GM19467 (cell line): ENCODE measurements around the gene POU2F3.
"Not testable (repeated sequence)": the region's sequence is repeated elsewhere in the genome, so short reads cannot be mapped to it uniquely, and the experiment has no call there.

ENCODE experiments used
- ATAC-seq: cut with Tn5 transposase; IDR thresholded peaks from one replicate; pipeline ENCODE4 v1.9.1; 2021; ENCODE audit warnings: mild to moderate bottlenecking, moderate library complexity; ENCODE audit not compliant: unreplicated experiment

POU2F3 gene

DNA sequence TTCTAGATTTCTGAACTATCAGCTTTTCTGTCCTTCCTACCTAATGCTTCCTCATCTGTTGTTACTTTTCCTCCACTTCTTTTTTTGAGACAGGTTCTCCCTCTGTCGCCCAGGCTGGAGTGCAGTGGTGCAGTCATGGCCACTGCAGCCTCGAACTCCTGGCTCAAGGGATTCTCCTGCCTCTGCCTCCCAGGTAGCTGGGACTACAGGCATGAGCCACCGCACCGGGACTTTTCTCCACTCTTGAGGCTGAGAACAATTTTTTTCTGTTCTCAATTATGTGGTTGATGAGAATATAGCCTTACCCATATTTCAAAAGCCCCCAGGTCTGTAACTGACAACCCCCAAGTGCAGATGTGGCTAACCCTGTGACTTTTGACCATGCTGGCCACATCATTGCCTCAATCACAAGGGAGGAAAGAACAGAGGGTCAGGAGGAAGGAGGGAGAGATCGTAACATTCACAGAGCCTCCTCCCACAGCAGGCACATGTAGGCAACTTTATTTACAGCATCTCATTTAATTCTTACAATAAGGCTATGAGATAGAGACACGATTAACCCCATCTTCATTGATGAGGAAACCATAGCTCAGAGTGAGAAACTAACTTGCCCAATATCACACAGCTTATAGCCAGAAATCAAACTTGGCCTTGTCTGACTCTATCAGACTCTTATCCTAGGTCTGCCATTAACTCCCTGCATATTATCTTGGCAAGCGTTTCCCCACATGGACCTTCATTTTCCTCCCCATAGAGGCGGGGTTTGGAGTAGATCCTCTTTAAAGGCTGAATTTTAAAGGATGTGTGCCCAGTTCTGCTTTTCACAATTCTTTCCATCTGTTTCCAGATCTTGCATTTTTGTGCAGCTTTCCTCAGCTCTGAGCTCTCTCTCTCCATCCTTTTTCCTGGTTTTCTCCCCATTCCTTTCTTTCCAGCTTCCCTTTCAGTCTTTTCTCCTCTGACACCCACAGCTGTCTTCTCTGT lies 9.6 kb downstream of the POU2F3 start:
- ATAC-seq = no peak

DNA sequence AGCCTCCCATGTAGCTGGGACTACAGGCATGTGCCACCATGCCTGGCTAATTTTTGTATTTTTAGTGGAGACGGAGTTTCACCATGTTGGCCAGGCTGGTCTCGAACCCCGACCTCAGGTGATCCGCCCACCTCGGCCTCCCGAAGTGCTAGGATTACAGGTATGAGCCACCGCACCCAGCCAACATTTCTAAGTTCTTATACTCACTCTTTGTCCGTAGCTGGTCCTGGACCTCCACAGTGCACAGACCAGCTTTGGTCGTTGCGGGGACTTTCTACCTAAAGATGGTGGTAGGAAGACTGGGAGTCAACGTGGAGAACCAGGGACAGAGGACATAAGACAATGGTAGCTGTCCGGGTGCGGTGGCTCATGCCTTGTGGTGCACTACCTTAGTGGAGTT lies 13.4 kb downstream of the POU2F3 start:
- ATAC-seq = not testable (repeated sequence)

DNA sequence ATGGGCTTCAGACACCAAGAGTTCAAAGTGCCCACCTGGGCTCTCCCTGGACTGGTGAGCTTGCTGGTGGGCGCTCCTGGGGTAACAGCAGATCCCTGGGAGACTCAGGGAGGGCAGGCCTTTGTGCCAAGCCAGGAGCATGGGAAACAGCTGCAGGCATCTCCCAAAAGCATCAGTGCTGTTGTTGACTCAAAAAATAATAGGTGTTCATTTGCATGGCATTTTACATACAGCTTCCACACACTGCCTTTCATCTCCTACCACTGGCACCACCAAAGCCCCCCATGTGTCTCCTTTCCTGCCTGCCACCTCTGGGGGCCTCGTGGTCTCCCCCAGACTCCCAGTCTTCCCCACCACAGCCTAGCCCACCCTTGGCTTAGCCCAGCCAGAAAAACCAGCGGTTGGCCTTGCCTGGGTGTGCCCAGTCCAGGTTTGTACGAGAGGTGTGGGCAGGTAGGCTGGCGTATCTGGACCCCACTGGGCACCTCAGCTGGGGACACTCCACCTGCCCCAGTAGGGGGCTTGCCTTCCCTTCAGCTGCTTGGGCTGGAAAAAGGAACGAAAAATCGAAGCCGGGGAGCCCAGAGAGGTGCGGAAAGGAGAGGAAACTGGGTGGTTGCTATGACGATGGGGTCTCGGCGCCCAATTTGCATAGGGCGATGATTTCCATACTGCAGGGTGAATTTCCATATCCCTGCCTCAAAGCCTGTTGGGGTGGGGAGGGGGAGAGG lies 15.0 kb downstream of the POU2F3 start:
- no peak for ATAC-seq

DNA sequence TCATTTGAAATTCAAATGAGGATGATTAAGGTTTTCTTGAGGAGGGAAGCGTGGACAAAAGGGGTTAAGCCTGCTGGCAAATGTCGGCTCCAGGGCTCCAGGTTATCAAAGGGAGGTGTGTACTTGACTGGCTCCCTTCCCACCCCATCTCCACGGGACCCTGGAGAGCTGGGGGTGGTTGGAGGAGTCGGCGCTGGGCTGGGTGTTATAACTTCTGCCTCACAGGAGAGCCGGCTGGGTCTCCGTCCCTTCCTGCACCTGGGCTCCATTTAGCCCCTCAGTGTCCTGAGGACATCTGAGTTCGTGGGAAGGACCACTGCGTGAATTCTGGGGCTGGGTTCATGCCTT lies 15.6 kb downstream of the POU2F3 start:
- no peak for ATAC-seq

DNA sequence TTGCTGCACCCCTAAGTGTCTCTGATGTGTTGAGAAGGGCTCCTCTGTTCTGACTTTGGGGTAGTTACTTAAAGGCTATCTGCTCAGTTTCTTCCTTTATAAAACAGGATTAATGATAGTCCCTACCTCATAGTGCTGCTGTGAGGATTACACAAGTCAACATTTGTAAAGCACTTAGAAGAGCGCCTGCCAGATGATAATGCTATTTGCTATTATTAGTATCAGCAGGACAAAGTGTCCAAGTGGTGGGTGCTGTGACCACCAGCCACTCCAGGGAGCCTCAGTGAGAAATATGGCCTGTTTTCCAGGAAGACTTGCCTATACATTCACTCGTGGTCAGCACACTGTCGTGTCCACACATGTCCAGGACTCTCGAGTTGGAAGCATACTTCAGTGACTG lies 16.2 kb downstream of the POU2F3 start:
- ATAC-seq = no peak

DNA sequence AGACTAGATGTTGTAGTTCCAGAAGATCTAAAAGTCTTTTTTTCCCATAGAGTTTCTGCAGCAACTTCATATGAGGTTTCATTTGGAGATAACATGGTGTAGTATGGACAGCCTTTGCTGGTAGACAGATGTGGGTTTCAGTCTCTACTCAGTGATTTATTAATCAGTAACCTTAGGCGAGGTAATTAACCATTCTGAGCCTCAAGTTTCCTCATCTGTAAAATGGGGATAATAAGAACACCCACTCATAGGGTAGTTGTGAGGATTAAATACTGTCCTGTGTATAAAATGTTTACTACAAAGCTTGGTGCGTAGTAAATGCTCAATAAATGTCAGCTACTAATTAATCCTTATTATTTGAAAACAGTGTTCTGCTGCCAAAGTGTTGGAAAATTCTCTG lies 16.8 kb downstream of the POU2F3 start:
- ATAC-seq = no peak

DNA sequence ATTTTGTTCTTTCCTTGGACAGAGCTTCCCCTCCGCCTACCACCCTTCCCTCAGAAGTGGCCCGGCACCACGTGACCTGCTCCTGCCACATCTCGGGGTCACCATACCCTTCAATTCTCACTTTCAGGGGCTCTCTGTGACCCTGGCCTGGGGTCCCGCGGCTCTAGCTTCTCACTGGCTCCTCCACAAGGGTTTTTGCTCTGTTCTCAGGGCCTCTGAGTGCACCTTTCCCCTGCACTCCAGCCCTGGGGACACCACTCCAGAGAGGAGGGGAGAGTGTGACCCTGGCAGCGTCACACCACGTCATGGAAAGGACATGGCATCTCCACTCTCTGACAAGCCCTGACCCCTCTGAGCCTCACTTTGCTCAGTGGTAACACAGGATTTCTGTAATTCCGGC lies 17.4 kb downstream of the POU2F3 start:
- ATAC-seq = no peak

DNA sequence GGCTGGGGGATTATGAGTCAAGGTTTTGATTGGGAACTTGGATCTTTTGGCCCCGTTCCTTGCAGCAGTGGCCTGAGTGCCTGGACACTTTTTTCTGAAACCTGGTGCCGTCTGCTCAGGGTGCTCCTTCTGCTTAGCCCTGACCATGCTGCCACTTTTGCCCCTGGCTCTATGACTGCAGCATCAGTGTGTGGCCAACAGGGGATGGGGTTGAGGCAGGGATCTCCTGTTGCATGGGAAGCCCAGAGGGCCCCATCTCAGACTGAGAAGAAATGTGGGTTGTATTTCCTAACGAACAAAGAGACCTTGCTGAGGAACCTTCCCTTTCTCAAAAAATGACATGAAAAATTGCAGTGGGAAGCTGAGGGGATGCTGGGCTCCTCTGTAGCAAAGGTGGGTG lies 18.7 kb downstream of the POU2F3 start:
- no peak for ATAC-seq

DNA sequence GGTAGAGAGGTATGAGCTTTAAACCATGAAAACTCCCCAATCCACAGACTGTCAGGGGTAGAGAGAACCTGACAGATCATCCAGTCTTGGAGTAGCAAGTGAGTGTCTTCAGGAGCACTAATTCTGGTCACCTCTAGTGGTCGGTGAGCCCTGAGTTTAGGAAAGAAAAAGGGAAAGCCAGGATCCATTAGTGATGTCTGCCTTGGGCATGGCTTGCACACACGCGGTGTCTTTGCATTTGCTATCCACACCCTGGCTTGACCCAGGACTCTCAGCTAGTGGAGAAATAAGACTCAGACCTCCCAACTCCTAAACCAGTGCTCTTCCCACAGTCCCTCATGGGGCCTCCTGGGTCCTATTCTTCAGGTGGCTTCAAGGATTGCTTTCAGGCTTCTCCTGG lies 19.3 kb downstream of the POU2F3 start:
- no peak for ATAC-seq

DNA sequence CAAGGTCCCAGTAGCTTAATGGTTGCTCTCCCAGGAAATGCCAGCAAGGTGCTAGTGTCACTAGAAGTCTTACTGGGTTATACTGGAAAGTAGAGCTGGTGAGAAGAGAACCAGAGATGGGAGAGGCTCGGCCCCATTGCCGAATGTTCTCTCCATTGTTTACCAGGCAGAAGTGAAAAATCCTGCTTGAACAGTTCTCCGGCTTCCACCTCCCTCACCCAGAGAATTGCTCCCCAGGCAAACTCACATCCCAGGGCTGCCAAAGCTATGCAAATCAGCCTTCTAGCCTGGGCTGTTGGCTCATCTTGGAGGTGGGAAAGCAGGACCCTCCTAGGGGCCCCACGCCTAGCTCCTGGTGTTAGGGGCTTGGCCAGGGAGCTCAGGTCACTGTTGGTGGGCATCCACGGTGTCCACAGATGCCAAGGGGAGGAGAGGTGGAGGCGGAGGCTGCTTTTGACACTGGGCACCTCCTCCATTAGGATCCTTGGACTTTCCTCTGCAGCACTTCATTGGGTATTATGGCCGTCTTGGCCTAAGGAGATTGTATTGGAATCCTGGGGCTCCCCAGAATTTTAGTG lies 20.1 kb downstream of the POU2F3 start:
- ATAC-seq = no peak

DNA sequence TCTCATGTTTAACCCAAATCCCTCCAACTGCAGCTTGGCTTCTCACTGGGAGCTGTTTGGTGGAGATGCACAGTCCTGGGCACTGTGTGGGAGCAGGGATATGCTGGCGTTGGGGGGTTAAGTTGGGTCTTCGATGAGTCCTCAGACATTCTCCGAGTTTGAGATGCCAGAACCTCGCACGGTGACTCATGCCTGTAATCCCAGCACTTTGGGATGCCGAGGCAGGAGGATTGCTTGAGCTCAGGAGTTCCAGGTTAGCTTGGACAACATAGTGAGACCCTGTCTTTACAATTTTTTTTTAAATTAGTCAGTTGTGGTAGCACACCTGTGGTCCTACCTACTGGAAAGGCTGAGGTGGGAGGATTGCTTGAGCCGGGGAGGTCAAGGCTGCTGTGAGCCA lies 20.7 kb downstream of the POU2F3 start:
- no peak for ATAC-seq

DNA sequence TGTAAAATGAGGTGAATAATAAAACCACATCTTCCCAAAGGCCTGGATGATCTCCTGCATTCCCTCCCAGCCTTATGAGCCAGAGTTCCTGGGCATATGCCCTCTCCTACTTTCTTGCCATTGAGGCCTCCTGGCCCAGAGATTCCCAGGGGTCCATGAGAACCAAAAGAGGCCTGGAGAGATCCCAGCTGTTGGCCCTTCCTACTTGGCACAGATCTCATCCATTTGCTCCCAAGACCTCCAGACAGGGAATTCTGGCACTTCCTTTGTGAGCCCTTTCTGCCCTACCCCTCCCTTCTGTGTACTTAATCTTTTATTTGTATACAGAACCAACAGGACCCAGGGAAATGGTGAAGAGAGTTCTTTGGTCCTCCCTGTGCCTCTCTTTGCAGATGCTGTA lies 21.4 kb downstream of the POU2F3 start:
- no peak for ATAC-seq

DNA sequence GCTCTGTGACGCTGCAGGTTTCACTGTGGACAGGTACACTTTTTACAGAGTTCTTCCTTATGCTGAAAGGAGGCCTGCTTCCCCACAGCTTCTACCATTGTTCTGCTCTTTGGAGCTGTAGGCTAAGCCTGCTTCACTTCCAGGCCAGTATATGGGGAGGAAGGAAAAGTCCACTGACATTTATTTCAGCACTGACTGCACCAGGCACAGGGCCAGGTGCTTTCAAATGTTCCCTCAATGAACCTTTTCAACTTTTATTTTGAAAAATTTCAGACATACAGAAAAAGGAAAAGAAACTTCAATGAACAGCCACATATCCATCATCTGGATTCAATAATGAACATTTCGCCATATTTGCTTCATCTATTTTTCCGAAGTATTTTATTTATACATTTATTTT lies 22.0 kb downstream of the POU2F3 start:
- ATAC-seq = no peak

DNA sequence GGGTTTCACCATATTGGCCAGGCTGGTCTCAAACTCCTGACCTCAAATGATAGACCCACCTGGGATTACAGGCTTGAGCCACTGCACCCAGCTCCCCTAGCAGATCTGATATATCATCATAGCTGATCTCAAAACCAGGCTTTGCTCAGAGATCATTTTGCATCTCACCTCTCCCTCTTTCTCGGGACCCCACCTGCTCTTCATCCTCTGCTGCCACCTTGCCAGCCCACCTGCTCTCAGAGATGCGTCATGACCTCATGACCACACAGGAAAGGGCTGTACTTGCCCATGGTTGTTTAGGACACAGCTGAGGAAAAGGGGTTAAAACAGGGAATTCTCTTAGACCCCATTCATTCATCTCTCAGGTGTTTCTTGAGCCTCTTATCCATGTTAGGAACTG lies 27.4 kb downstream of the POU2F3 start:
- no peak for ATAC-seq

DNA sequence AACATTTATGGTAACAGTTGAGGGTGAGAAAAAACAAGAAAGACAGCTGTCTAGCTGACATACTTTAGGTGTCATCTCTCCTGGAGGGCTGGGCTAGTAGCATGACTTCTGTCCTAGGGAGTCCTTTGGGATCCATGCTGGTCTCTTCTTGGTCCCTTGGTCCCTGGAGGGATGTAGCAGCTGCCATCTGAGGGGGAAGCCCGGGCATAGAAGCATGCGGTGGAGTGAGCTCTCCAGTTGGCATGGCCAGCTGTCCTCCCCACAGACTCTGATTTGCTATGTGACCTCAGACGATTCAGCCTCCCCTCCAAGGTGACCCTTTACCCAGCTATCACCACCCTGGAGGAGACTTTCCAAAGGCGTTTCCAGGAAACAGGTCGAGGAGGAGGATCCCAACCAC lies 28.7 kb downstream of the POU2F3 start:
- ATAC-seq = no peak

DNA sequence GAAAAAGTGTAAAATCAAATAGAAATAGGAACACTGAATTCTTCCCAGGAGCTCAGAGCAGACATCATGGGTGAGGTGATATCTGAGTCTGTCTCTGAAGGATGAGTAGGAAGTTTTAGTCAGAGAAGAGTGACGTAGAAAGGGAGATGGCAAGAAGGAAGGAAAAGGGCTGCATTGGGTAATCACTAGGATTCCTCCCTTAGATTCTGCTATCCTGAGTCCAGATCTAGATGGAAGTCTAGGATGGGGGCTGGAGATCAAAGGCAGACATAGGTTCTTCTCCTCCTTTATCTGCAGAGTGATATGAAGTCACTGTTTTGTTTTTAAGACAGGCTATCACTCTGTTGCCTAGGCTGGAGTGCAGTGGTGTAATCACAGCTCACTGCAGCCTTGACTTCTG lies 30.4 kb downstream of the POU2F3 start:
- ATAC-seq = no peak

DNA sequence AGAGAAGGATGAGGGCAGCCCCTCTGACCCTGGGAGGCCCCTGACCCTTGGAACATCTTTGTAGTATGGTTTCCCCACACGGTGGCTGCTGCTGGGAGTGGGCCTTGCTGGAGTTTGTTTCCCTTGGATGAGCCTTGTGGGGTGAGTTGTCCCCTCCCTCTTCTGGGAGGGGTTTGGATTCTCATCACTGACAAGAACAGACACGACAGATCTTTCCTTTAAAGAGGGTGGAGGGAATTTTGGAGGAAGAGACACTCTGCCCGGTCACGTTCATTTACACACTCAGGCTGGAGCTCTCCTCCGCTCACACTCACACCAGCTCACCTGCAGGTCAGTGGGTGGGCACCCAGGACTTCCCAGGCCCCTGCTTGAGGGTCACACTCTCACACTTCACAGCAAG lies 31.7 kb downstream of the POU2F3 start:
- no peak for ATAC-seq

DNA sequence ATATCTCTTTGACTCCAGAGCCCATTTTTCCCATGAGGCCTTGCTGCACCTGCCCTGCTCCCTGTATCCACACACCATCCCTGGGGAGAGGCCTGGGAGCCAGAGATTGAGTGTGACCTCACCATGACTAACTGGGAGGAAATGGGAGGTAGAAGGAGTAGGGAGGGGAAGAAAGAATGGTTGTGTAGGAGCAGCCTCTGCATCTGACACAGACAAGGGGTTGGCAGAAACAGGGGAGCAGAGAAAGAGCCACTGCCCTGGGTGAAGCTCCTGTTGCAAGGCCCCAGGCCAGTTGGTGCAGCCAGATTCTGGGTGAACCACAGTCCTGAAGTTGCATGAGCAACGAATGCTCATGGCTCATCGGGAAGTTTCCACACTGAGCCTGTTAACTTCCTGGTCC lies 32.4 kb downstream of the POU2F3 start:
- no peak for ATAC-seq

DNA sequence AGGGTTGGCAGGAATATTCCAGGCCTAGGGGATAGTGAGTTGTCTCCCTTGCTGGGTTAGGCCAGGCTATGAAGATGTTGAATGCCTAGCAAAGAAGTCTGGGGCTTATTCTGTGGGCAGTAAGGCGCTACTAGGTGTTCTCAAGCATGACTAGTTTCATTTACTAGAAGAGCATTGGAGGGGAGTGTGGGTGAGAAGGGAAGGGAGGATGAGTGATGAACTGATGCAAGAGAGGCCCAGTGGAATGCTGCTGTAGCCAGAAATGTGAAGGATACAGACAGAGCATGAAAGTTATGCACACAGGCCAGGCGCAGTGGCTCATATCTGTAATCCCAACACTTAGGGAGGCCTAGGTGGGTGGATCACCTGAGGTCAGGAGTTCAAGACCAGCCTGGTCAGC lies 33.5 kb downstream of the POU2F3 start:
- ATAC-seq = no peak

DNA sequence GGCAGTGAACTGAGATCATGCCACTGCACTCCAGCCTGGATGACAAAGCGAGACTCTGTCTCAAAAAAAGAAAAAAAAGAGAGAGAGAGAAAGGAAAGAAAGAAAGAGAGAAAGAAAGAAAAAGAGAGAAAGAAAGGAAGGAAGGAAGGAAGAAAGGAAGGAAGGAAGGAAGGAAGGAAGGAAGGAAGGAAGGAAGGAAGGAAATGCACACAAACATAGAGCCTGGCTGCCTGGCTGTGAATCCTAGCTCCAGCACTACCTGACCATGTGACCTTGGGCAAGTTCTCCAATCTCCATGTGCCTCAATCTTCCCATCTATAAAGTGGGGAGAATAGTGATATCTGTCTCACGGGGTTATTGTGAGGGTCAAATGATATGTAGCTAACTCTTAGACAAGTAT lies 34.0 kb downstream of the POU2F3 start:
- ATAC-seq = not testable (repeated sequence)

DNA sequence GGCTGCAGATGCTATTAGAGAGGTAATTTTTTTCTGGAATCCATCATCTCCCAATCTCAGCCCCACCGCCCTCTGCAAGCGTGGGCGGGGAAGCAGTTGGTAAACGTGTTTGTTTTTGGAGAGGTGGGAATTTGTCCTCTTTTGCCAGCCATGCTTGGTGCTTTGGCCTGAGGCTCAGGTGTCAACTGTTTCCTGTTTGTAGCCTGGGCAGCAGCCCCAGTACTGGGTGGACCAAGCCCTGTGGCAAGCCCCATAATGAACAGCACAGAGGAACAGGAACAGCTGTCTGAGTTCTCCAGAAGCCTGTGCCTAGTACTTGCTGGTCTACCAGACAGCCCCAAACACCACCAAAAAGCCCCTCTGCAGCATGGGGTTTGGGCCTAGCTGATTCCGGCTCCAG lies 39.6 kb downstream of the POU2F3 start:
- ATAC-seq = no peak

DNA sequence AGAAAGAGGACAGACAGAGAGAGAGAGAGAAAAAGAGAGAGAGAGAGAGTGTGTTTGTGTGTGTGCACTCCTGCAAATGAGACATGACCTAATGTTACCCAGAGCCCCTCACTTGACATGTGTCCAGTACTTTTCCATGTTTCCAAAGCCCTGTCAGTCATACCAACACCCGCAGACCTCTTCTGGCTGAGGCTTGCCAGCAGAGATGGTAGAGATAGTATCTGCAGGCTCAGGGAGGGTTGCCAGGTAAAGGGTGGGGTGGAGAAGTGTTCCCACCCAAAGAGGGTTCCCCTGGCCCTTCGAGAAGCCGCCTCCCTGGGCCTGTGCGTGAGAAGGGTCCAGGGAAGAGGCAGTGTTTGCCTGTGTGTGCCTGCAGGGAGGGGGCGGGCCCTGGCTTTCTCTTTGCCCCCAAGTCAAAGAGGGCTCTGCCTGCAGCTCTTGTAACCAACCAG lies 40.7 kb downstream of the POU2F3 start:
- ATAC-seq = no peak
